GM19455 (cell line): Measurements from ENCODE around the gene ELOVL7.
"Not testable (repeated sequence)": the region's sequence is repeated elsewhere in the genome, so short reads cannot be mapped to it uniquely, and the experiment has no call there.

ENCODE experiments used
- ATAC-seq: cut with Tn5 transposase; IDR thresholded peaks from one replicate; pipeline ENCODE4 v1.9.1; 2021; ENCODE audit not compliant: unreplicated experiment

The ELOVL7 gene

DNA sequence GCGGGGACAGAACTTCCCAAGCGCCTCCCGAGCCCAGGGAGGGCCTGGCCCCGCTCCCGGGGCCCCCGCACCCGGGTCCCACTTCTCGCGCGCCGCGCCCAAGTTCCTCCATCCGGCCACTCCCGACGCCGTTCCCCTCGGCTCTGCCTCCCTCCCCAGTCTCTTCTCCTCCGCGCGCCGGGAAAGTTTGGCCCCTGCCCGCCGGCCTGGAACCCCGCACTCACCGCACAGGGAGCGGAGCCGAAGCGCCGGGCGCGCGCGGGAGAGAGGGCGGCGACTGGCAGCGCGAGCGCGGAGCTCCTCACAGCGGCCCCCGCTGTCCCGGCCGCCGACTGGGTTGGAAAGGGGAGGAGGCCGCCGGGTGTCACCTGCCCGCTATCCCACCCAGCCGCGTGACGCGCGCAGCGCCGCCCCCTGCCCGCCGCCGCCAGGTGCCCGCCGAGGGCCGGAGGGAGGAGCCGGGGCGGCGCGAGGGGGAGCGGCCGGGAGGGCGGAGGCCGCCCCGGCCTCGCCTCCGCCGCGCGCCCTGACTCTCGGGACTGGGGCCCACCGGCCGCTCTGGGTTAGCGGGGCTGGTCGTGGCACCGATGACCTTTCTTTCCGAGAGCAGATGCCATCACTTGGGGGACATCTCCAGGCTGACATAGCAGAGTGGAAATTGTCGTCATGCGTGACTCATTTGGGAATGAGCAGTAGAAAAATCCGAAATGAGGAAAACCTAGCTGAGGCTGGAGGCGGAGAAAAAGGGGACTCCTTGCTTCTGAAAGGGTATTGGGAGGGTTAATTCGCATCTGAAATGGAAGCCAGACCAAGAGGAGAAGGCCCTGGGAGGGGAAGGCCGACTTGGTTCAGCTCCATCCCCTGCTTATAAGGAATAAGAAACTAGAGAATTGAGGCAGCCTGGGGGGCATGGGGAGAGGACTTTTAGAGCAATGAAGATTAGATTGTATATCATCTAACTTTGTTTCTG lies at the start of gene ELOVL7:
TSS of gene ELOVL7 (minus strand) at position 334 of the 970 bp plus-strand sequence. CDS start 56,872 bp downstream, outside the sequence.
- ATAC-seq, result peak; percentile 93

DNA sequence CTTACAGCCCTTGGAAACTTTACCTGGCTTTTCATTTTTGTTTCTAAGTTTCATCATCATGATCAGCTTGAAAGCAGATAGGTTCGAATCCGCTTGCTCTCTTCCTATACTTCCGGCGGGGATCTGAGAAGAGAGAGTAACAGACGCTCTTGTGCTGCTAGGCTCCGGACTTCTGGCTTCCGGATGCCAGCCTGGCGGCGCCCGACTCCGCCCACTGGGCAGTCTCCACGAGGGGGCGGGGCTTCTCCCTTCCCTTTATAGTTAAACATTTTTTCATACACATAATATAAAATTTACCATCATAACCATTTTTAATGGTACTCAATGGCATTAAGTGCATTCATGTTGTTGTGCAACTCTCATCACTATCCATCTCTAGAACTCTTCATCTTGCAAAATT lies 49.5 kb upstream of the ELOVL7 start:
- ATAC-seq, result no peak

DNA sequence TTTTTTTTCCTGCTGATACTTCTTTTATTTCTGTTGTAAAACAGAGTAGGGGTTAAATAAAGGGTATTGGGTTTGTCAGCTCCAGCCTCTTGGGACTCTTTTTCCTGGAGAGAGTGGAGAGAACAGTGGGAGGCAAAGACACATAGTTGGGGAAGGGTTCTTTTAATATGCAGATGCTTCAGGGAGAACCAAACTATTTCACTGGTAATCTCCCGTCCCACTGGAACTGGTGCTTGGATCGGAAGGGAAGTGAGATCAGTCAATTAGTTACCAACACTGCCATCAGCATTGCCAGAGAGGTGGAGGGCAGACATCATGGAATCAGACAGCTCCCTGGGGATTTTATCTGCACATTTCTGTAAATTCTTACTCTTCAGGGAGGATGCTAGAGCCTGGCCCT lies 47.6 kb upstream of the ELOVL7 start:
- ATAC-seq, result no peak

DNA sequence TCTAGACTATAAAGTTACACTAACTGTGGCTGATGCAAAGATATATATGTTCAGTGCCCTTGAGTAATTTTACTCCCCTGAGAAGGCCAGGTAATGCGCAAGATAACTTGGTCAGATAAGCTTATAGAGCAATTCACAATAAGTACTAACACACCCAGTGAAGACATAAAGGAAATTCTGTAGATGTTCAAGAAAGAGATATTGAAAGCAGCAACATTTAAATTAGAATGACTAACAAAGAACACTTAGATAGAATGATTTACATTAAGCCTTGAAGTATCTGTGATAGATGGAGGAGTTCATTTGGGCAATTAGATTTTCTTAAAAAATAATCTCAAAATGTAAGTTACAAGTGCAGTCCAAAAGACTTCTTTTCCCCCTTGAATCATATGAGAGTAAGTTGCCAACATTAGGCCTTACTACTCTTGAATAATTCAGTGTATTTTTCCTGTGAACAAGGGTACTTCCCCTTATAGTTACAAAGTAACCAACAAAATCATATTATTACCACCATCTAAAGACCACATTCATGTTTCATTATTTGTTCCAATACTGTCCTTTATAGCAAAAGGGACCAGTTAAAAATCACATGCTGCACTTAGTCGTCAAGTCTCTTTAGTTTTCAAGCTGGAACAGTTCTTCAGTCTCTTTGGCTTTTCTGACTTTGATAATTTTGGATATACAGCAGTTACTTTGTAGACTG lies 44.4 kb upstream of the ELOVL7 start:
- ATAC-seq, result no peak

DNA sequence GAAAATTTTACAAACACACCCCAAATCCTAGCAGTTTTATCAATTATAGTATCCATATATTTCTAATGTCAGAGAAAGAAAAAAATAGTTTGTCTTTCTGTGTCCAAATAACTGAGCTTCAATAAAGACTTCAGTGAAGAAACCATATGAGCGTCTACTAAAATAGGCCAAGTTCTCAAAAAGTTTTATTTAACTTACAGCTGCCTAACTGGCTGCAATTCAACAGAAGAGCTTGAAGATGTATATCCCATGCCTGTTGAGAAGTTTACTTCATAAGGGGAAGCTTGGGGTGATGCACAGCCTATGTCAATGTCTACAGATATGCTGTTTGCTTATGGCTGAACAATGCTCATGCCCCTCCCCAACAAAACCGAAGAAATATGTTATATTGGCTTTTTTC lies 43.7 kb upstream of the ELOVL7 start:
- ATAC-seq, result no peak

DNA sequence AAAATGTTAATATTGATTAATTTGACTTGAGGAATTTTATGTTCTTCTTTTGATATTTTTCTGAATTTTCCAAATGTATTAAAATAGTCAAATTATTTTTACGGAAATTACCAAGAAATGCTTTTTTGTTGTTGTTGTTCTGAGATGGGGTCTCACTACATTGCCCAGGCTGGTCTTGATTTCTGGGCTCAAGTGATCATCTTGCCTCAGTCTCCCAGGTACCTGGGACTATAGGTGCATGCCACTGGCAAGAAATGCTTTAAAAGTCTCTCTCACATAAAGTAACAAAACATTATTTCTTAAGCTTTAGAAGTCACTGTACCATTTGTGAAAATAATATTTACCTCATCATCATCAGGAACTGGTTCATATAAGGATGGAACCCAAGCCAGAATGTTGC lies 43.0 kb upstream of the ELOVL7 start:
- no peak for ATAC-seq

DNA sequence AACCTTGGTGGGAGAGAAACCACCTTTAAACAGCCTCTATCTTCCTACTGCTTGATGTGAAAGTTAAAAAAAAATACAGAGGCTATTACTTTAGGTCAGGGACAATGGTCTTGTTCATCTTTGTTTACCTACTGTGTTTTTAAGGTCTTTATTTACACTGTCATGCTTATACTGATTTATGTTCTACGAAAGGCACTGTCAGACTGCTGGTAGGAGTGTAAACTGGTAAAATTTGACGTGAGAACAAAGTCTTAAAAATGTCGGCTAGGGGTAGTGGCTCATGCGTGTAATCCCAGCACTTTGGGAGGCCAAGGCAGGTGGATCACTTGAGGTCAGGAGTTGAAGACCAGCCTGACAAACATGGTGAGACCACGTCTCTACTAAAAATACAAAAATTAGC lies 42.1 kb upstream of the ELOVL7 start:
- no peak for ATAC-seq

DNA sequence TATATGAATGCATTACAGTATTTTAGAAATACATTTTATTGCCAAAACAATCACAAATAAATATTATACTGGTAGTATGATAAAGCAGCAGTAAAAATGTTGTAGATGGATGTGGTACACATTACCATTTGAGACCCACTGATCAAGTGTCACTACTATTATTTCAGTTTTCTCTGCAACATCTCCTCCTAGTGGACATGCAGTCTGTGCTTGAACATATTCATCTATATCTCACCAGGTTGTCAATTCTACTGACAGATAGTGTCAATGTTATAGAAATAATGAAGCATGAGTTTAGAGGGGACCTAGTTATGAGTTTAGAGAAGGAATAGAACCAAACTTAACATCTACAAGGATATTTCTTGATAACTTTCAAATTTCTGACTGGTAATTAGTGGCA lies 39.2 kb upstream of the ELOVL7 start:
- no peak for ATAC-seq

DNA sequence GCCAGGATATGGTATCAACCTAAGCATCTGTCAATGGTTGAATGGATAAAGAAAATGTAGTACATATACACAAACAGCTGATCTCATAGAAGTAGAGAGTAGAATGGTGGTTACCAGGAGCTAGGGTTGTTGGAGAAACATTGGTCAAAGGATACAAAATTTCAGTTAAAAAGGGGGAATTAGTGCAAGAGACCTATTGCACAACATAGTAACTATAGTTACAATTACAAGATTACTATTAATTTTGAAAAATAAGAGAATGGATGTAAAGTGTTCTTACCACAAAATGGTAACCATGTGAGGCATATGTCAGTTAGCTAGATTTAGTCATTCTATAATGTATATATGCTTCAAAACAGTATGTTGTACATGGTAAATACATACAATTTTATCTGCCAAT lies 28.8 kb upstream of the ELOVL7 start:
- no peak for ATAC-seq

DNA sequence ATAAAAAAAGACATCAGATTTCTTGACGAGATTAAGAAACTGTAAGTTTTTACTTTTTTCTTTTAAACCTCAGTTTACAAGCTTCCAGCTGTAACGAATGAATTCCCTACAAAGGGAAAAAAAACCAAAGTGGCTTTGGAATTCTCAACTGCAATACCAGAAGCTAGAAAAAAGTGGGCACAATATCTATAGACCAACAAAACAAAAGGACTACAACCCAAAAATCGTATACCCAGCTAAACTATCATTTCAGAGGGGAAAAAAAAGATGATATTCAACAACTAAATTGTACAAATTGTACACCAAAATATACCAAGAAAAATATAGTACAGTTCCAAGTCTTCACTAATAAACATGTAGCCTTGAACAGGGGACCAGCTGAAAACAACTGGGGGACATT lies 26.8 kb upstream of the ELOVL7 start:
- no peak for ATAC-seq

DNA sequence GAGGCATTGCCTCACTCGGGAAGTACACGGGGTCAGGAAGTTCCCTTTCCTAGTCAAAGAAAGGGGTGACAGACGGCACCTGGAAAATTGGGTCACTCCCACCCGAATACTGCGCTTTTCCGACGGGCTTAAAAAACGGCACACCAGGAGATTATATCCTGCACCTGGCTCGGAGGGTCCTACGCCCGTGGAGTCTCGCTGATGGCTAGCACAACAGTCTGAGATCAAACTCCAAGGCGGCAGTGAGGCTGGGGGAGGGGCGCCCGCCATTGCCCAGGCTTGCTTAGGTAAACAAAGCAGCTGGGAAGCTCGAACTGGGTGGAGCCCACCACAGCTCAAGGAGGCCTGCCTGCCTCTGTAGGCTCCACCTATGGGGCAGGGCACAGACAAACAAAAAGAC lies 16.5 kb upstream of the ELOVL7 start:
- ATAC-seq, result not testable (repeated sequence)

DNA sequence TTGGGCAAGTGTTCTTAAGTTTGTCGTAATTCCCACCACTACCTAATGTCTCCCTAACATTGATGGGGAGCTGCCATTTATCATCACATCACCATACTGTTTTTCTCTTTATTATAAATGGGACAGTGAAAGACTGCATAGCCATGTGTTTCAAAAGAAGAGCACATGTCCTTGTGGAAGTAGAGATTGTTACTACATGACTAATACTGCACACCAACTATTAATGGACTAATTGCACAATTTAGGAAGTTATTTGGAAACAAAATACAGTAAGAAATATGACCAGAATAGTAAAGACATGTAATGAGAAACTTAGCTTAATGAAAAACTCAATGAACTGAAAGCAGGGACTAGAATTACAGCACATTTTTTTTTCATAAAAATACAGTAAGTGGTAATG lies 12.0 kb upstream of the ELOVL7 start:
- no peak for ATAC-seq

DNA sequence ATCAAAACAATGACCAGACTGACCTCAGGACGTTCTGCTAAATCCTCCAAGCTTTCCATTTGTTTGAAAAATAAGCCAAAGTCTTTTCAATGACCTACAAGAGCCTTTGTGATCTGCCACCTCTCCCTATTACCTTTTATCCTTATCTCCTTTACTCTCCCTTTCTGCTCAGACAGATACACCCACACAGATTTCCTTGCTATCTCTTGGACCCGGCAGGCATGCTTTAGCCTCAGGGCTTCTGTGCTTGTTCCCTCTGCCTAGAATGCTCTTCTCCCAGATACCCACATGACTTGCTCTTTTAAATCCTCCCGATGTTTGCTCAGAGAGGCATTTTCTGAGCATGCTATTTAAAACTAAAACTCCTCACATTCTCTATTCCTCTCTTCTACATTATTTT lies 8.9 kb upstream of the ELOVL7 start:
- no peak for ATAC-seq

DNA sequence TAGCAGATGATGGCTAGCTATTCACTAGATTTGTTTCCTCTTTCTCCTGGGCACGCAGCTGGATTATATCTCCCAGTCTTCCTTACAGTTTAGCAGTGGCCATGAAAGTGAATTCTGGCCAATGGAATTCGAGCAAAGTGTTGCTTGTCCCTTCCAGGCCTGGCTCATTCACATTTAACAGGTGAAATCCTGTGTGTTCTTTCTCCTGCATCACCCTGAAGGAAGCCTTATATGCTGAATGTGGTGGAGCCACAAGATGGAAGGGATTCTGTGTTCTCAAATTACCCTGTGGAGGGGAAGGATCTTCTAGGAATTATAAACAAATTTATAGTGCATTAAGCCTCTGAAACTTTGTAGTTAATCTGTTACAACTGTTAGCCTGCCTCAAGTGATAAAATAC lies 8.2 kb upstream of the ELOVL7 start:
- ATAC-seq, result no peak

DNA sequence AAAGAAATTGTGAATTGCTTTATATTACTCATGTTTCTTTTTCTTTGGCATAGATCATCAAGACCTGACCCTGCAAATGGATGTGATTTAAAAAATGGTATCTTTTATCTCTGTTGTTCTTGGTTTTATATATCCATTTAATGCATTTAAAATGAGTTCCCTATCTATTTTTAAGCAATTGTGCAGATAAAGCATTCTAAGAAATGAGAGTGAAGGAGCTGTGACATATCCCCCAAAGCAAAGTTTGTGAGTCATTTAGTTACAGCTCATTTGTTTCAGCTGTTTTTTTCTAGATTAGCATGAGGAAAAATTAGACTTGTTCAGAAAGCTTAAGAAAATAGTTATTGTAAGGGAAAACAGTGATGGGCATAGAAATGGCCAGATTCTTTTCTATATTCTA lies 7.6 kb upstream of the ELOVL7 start:
- no peak for ATAC-seq

DNA sequence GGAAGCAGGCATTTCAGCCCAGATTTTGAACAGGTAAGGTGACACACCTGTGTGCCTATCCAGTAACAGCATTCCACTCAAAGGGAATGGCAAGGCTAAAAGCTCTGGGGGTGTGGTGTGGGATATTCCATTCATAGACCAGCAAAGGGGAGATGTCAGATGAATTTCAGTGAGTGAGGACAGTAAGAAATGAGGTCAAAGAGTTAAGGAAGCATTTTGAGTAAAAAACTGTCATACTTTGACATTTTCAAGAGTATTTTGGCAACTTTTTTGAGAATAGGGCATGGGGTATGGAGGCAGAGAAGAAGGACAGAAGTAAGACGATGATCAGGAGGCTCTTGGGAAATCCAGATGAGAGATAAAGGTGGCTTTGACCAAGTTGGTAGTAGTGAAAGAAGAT lies 2.2 kb upstream of the ELOVL7 start:
- ATAC-seq, result no peak

DNA sequence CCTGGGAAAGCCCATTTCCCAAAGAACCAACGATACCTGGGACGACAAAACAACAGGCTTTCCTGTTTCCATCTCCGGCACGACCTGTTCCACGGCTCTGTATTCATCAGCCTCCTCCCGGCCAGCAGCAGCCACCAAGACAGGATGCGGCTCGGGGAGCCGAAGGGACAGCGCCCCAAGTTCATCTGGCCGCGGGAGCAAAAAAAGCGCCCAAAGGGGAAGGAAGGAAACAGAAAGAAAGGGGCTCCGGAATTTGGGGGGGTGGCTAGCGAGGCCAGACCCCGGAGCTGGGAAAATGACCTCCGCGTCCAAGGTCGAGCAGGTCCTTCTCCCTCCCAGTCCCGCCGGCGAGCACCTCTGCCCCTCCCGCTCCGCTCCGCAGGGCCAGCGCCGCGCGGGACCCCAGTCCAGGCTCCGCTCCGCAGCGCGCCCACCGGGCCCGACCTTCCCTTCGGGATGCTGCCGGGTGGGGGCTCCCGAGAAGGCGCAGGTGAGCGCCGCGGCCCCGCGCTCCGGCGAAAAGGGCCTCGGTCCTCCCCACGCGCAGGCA lies 608 bp downstream of the ELOVL7 start:
- peak; percentile 40 for ATAC-seq

DNA sequence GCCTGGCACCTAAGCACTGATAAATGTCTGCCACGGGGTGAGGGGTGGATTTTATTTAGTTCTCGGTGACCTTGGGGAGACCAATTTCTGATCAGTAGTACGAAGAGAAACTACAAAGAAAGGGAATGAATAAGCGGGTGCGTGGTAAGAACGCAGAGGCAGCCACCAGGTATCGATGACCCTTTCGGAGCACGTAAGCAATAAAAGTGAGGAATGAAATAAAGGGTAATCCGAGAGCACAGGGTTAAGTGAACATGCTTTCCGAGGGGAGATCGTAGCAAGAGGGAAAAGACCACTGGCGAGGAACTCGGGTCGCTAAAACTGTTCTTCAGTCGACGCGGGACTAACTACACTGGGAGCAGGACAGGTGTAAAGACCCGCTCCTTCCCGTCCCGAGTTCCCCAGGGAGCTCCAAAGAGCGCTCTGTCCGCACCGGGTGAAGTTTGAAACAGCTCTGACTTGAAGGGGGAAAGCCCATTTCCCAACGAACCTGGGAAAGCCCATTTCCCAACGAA lies 1.1 kb downstream of the ELOVL7 start:
- no peak for ATAC-seq

DNA sequence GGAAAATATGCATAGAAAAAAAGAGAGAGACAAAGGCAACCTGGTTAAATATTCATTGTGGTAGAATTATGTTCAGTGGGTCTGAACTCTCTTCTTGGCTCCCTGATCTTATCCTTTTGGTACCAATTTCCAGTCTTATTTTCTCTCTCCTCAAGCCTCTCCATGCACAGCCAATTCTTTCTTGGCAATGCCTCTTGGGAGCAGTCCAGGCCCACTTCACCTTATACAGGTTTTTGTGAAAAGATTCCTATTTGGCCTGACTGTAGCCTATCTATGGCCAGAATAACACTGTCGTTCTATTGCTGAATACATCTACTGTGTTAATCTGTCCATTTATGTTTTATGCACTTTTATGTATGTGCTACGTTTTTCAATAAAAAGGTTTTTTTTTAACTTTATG lies 2.7 kb downstream of the ELOVL7 start:
- ATAC-seq, result no peak

DNA sequence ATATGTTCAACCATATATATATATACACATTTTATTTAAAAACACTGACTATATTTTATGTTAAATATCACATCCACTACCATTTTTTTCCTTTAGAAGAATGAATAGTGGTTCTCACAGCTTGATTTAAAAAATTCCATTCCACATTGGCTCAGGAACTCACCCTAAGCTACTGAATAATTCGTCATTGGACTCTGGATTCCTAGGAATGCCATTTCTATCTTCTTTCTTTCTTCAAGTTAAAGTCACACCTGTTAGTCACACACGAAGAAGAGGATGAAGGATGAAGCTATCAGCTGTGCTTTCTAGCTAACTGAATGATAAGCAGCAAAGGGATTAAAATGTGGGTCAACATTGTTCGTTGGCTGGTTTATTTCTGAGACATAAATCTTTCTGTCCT lies 7.9 kb downstream of the ELOVL7 start:
- no peak for ATAC-seq

DNA sequence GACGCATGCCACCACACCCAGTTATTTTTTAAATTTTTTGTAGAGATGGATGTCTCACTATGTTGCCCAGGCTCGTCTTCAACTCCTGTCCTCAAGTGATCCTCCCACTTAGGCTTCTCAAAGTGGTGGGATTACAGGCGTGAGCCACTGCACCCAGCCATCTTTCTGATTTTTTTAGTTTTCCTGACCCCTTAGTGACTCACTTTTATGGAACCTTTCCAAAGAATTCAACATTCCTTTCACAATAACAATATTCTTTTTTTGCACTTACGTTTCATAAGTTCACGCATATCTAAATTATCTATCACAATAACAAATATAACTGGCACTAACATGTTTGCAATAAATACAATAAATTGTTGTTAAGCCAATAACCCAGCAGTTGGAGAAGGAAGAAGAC lies 8.5 kb downstream of the ELOVL7 start:
- no peak for ATAC-seq

DNA sequence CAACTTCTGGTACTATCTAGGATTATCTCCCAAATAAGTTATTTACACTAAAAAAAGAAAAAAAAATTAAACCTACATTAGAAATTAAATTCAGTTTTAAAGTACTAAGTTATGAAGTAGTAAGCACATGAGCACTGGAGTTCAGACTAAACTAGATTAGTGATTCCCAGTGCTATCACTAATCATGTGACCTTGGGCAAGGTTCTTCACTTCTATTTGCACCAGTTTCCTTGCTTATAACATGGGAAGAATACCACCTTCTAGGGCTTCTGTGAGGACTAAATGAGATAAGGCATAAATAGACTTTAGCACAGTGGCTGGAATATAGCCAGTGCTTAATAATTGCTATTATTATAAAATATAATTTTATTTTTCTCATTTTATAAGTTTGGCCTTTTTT lies 10.5 kb downstream of the ELOVL7 start:
- no peak for ATAC-seq
